Activated T-cell treated with anti-CD3 and anti-CD28 coated beads, Interleukin-2, amount 50 U/mL, for 24 hours (primary cell): ENCODE results near the gene ADGRD1.

Source experiments
- DNase-seq: peaks from one replicate; pipeline ENCODE4 v3.0.0-alpha.2; 2020
- H3K27ac Mint-ChIP-seq: 2 replicates; pipeline ENCODE4 v1.8.0; 2020; ENCODE audit warnings: mild to moderate bottlenecking, mixed read lengths
- H3K27me3 Mint-ChIP-seq: 2 replicates; pipeline ENCODE4 v1.8.0; 2020; ENCODE audit warnings: mixed read lengths
- H3K36me3 Mint-ChIP-seq: 2 replicates; pipeline ENCODE4 v1.8.0; 2020; ENCODE audit warnings: low read depth, mixed read lengths
- H3K4me1 Mint-ChIP-seq: 2 replicates; pipeline ENCODE4 v1.8.0; 2020; ENCODE audit warnings: low read depth, mixed read lengths
- H3K4me3 Mint-ChIP-seq: 2 replicates; pipeline ENCODE4 v1.8.0; 2020; ENCODE audit warnings: mild to moderate bottlenecking, moderate library complexity, mixed read lengths
- H3K9me3 Mint-ChIP-seq: 2 replicates; pipeline ENCODE4 v1.8.0; 2020; ENCODE audit warnings: mixed read lengths

Gene ADGRD1

GRCh38 chr12:130981074-130981742 is 27.5 kb downstream of the ADGRD1 start:
- Mint-ChIP-seq H3K9me3 (no peaks in the 10 kb centered on the region), H3K4me3 (no peak overlapping the region), H3K4me1 (no peaks in the 10 kb centered on the region), H3K36me3 (no peaks in the 10 kb centered on the region), H3K27ac (no peak overlapping the region), H3K27me3 (peaks cover 29% of the 10 kb centered on the region)
- no peak for DNase-seq

GRCh38 chr12:130981911-130982310 is 28.2 kb downstream of the ADGRD1 start:
- H3K4me3 Mint-ChIP-seq, result no peak overlapping the region
- H3K27me3 Mint-ChIP-seq, result peaks cover 29% of the 10 kb centered on the region
- no peaks in the 10 kb centered on the region for H3K36me3 Mint-ChIP-seq
- DNase-seq, result no peak
- H3K4me1 Mint-ChIP-seq, result no peaks in the 10 kb centered on the region
- no peak overlapping the region for H3K27ac Mint-ChIP-seq
- H3K9me3 Mint-ChIP-seq, result no peaks in the 10 kb centered on the region

- Mint-ChIP-seq H3K27ac (no peak overlapping the region), H3K4me1 (no peaks in the 10 kb centered on the region), H3K27me3 (peaks cover 36% of the 10 kb centered on the region), H3K36me3 (no peaks in the 10 kb centered on the region), H3K4me3 (no peak overlapping the region), H3K9me3 (no peaks in the 10 kb centered on the region)
- DNase-seq, result no peak
These were observed 29.0 kb downstream of the ADGRD1 start for GRCh38 chr12:130982565-130983225.

DNA sequence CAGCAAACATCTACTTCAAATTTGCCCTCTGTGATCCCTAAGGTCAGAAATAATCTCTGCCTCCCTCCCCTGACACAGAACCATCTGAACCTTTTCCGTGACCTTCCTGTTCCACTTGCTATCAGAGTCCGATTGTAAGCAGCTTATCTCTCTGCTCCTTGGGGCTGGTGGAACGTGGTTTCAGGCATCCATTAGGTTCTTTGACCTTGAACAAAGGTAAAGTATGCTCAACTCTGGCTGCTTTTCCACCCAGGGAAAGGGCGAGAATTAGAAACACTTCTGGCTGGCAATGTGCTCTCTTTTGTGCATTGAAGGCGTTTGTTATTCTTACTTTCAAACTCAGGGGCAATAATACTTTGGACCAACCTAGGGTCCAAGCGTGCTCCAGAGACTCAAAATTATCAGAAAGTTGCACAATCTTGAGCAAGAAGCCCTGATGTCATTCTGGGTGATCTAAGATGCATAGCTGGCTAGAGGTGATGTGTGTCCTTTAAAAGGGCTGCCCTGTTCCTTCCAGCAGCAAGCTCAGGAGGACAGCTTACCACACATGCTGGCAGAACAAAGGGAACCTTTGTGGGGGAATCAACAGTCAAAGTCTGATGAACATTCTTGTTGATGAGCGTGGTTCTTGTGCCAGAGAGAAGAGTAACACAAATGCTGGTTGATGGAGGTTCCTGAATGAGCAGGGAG is 29.8 kb downstream of the ADGRD1 start:
- Mint-ChIP-seq H3K4me3 (no peak overlapping the region), H3K36me3 (no peaks in the 10 kb centered on the region), H3K27ac (no peak overlapping the region), H3K9me3 (no peaks in the 10 kb centered on the region), H3K4me1 (no peaks in the 10 kb centered on the region), H3K27me3 (peaks cover 42% of the 10 kb centered on the region)
- DNase-seq, result no peak

GRCh38 chr12:130984183-130985058 is 30.7 kb downstream of the ADGRD1 start:
- Mint-ChIP-seq H3K27ac (no peak overlapping the region), H3K27me3 (peaks cover 51% of the 10 kb centered on the region), H3K9me3 (no peaks in the 10 kb centered on the region), H3K4me3 (no peak overlapping the region), H3K36me3 (no peaks in the 10 kb centered on the region), H3K4me1 (no peaks in the 10 kb centered on the region)
- no peak for DNase-seq

DNA sequence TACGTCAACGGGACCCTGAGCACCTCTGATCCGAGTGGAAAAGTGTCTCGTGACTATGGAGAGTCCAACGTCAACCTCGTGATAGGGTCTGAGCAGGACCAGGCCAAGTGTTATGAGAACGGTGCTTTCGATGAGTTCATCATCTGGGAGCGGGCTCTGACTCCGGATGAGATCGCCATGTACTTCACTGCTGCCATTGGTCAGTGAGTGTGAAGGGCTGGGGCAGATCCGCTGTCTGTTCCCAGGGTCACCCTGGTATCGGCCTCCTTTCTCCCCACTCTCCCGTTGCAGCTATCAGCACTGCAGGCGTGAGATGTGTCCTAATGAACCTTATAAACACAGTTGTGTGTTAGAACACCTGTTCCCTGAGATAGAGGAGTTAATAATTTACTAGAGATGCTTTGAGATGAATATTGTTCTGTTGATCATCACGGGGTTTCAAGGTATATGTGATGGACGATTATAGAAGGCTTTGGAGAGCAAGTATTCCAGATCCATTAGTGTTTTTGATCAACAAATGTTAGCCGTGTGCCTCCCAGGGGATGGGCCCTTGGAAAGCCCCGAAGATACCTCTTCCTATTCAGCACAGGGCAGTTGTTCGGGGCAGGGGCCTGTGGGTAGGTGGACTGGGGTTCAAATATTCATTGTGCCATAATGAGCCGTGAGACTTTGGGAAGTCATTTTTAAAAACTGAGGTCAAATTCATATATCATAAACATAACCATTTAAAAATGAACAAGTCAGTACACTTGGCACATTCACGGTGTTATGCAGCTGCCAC is 33.6 kb downstream of the ADGRD1 start:
- H3K27me3 Mint-ChIP-seq, result peaks cover 49% of the 10 kb centered on the region
- no peak overlapping the region for H3K4me3 Mint-ChIP-seq
- no peak overlapping the region for H3K27ac Mint-ChIP-seq
- no peak for DNase-seq
- H3K4me1 Mint-ChIP-seq, result no peaks in the 10 kb centered on the region
- H3K36me3 Mint-ChIP-seq, result no peaks in the 10 kb centered on the region
- no peaks in the 10 kb centered on the region for H3K9me3 Mint-ChIP-seq

GRCh38 chr12:130988261-130988660 is 34.6 kb downstream of the ADGRD1 start:
- no peak for DNase-seq
- Mint-ChIP-seq H3K27me3 (peaks cover 48% of the 10 kb centered on the region), H3K4me3 (no peak overlapping the region), H3K27ac (no peak overlapping the region), H3K4me1 (no peaks in the 10 kb centered on the region), H3K9me3 (no peaks in the 10 kb centered on the region), H3K36me3 (no peaks in the 10 kb centered on the region)

DNA sequence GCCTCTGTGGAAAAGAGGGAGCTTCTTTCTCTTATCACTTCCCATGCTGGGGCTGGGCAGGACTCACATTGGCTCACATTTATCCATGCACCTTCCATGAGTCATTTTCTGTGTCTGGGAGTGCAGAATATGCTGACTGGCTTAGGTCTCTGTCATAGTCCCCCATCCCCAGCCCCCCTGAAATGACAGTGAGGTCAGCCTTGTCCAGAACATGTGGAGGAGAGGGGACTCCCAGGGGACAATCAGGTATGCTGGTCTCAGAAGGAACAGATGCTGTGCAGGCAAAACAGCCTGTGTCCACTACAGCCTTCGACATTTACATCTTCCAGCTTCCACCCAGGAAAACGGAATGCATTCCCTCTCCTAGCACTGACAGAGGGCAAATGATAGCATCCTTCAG is 35.0 kb downstream of the ADGRD1 start:
- H3K9me3 Mint-ChIP-seq, result no peaks in the 10 kb centered on the region
- no peak overlapping the region for H3K27ac Mint-ChIP-seq
- peaks cover 47% of the 10 kb centered on the region for H3K27me3 Mint-ChIP-seq
- H3K4me1 Mint-ChIP-seq, result no peaks in the 10 kb centered on the region
- H3K4me3 Mint-ChIP-seq, result no peak overlapping the region
- no peak for DNase-seq
- H3K36me3 Mint-ChIP-seq, result no peaks in the 10 kb centered on the region

- peaks cover 48% of the 10 kb centered on the region for H3K27me3 Mint-ChIP-seq
- no peak for DNase-seq
- no peaks in the 10 kb centered on the region for H3K9me3 Mint-ChIP-seq
- no peak overlapping the region for H3K4me3 Mint-ChIP-seq
- H3K27ac Mint-ChIP-seq, result no peak overlapping the region
- H3K36me3 Mint-ChIP-seq, result no peaks in the 10 kb centered on the region
- H3K4me1 Mint-ChIP-seq, result no peaks in the 10 kb centered on the region
These were observed 35.7 kb downstream of the ADGRD1 start for GRCh38 chr12:130989391-130989790.

- H3K36me3 Mint-ChIP-seq, result no peaks in the 10 kb centered on the region
- H3K4me1 Mint-ChIP-seq, result no peaks in the 10 kb centered on the region
- H3K9me3 Mint-ChIP-seq, result no peaks in the 10 kb centered on the region
- H3K4me3 Mint-ChIP-seq, result no peak overlapping the region
- no peak overlapping the region for H3K27ac Mint-ChIP-seq
- peaks cover 48% of the 10 kb centered on the region for H3K27me3 Mint-ChIP-seq
- no peak for DNase-seq
These were observed 36.3 kb downstream of the ADGRD1 start for GRCh38 chr12:130990034-130990433.

DNA sequence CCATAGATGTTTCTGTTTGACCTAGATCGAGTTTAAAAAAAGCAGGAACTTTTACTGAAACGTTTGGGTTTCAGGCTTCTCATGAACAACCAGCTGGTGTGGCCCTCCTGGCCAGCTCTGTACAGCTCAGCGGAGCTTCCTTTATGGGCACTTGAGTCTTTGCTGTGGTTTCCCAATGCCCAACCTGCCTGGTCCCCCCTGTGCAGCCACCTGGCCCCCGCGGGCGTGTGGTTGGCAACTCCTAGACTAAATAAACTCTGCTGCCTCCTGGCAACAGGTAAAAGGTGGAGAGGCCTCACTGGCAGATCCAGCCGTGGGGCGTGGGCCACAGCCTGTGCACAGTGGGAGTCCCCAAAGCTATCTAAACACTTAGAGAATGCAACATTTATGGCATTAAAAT is 38.7 kb downstream of the ADGRD1 start:
- Mint-ChIP-seq H3K27ac (no peak overlapping the region), H3K9me3 (no peaks in the 10 kb centered on the region), H3K27me3 (peaks cover 43% of the 10 kb centered on the region), H3K4me1 (no peaks in the 10 kb centered on the region), H3K4me3 (no peak overlapping the region), H3K36me3 (no peaks in the 10 kb centered on the region)
- DNase-seq, result no peak

DNA sequence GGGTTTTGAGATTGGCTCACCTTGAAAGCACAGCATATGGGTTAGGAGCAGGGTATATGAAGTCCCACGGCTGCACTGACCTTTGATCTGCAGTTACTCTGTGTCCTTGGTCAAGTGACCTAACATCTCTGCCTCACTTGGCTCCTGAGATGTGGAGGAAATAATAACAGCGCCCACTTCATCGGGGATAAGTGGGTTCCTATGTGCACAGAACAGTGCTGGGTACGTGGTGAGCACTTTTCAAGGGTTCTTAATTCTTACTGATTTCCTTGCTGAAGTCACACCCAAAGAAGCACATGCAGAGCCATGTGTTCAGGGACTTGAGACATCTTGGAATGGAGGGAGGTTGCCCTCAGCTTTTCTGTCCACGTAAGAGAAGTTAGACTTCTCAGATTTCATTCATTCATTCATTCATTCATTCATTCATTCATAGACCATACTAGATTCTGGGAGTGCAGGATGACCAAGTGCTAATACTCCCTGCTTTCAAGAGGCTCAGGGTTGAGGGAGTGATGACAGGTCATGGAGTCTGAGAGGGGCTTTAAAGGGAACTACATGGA is 39.4 kb downstream of the ADGRD1 start:
- Mint-ChIP-seq H3K4me3 (no peak overlapping the region), H3K4me1 (no peaks in the 10 kb centered on the region), H3K27ac (no peak overlapping the region), H3K27me3 (peaks cover 37% of the 10 kb centered on the region), H3K36me3 (no peaks in the 10 kb centered on the region), H3K9me3 (no peaks in the 10 kb centered on the region)
- DNase-seq, result no peak

DNA sequence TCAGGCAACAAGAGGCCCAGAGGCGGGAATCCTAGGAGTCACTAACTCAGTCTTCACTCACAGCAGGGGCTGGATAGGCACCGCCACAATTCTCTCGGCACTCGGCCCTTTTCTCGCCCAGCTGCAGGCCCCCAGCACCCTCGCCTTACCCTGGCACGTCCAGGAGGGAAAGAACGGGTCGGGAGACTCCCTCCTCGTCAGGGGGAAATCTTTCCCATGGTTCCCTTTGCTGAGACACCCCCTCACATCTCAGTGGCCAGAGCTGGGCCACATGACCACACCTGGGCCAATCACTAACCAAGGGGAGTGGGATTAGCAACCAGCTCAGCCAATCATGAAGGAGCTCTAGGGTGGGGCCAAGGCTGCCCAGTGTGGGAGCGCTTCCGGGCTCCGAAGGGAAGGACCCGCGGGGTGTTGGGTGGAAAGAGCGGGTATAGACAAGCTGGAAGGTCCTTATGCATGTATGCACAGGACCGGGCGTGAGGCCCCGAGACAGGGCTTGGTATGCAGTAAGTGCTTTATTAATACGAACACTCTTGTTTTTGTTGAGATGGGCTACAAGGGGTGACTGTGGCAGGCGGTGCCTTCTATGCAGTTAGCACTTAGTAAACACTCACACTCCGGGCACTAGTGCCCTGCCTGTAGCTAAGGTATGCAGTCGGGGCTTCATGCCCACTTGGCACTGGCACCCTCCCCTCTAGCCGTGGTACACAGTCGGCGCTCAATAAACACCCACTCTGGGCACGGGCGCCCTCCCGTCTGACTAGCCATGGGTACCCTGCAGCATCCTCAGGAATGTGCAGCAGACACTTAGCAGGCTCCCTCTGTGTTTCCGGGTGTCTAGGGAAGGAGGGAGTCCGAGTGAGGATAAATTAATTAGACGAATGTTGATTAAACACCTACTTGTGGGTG is 40.3 kb downstream of the ADGRD1 start:
- DNase-seq, result no peak
- Mint-ChIP-seq H3K4me1 (no peaks in the 10 kb centered on the region), H3K4me3 (no peak overlapping the region), H3K36me3 (no peaks in the 10 kb centered on the region), H3K27me3 (peaks cover 29% of the 10 kb centered on the region), H3K27ac (no peak overlapping the region), H3K9me3 (no peaks in the 10 kb centered on the region)
